ENCODE data around the gene SORL1-AS1.

Gene SORL1-AS1

DNA sequence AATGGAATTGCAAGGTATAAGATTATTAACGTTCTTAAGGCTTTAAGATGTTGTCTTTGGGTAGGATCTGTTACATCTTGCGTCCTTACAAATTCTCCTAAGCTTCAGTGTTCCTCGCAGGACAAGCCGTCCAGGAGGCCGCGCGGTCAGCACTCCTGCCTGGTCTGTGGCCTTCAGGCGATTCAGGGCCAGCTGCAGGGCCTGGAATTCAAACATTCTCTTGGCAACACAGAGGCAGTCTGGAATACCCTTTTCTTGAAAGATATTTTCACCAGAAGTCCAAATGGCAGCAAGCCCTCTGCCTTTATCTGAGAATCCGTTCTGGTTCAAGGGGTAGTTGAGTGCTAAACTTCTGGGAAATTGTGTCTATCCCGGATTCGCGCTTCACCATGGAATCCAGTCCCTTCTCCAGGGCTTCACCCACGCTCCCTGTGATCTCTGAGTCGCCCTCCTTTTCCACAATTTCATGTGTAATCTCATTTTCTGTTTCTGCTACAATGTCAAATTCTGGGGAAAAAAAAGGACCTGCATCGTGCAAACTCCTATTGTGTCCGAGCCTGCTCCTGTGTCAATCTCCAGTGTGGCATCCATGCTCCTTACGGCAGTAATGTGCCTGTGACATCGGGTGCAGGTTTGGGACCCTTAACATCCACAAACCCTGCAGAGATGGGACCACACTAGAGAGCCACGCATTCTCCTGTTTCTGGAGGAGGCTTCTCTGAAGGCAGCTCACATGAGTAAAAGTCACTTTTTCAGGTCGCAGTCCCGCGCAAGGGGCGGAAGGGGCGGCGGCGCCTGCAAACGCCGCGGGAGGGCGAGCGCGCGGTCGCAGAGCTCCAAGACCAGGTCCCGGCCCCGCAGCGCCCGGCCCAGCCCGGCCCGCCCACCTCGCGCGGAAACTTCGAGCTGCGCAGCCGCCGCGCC, 26.0 kb downstream of the SORL1-AS1 start:
- no peaks in the 10 kb centered on the region for H4K20me1 ChIP-seq (ENCODE audit: insufficient read depth, low read length)
- H2AK9ac ChIP-seq (replicated peaks; ENCODE audit: low read depth, low read length, poor library complexity), result peak overlapping the region; percentile 1
- H2BK20ac ChIP-seq (ENCODE audit: low read depth, low read length), result no peak overlapping the region
- no peak overlapping the region for H3K18ac ChIP-seq (ENCODE audit: low read depth, low read length)
- peak overlapping the region; percentile 73; the same call in 1 of the 2 replicates for H3K4me2 ChIP-seq (ENCODE audit: low read depth, low read length)
- H3K9ac ChIP-seq (ENCODE audit: low read depth, low read length), result no peak overlapping the region; the same call in 1 of the 2 replicates
- ATAC-seq (ENCODE audit: low read depth) (peak; percentile 87), DNase-seq (no peak)
- dilution Hi-C loops (cut with HindIII; ENCODE audit: low sequenced_read_pairs, unreplicated experiment) (no loop called here), intact Hi-C loops (cut with micrococcal nuclease) (no loop called here), in situ Hi-C loops (cut with MboI; ENCODE audit: low sequenced_read_pairs) (no loop called here)
- H4K91ac ChIP-seq (ENCODE audit: insufficient read depth, low read depth, low read length), result no peak overlapping the region
- H3K79me1 ChIP-seq (ENCODE audit: low read depth in 1 of 2, low read length in 2 of 2), result no peaks in the 10 kb centered on the region
- H2AK5ac ChIP-seq (ENCODE audit: low read depth, low read length), result no peak overlapping the region
- H3K4me1 ChIP-seq (ENCODE audit: control insufficient read depth, insufficient read depth, low read length), result no peaks in the 10 kb centered on the region; the same call in 1 of the 2 replicates
- H3K23ac ChIP-seq (ENCODE audit: low read depth, low read length), result no peak overlapping the region
- no peak overlapping the region for H2BK15ac ChIP-seq (ENCODE audit: low read depth, low read length)
- POLR2A ChIA-PET (ENCODE audit: unreplicated experiment), result interaction anchor here (0.6 kb wide), 1 partner anchor 1230 kb away, joined by 14 read pairs; no protein-coding TSS in a partner anchor
- no peak overlapping the region for H2BK5ac ChIP-seq (ENCODE audit: low read depth, low read length, poor library complexity, severe bottlenecking)
- WGBS, 2 experiments (ENCODE audit: extremely low coverage in 2 of 2, insufficient read length in 1 of 2), result 87% methylated on average over 4 of the region's 48 CpGs; no CpG with 5 or more reads in 1 of the 2 experiments
- TF ChIP-seq NFE2L2 (IDR thresholded peaks at IDR 0.05; ENCODE audit: low read depth, low read length), result no peak
- no peak for TF ChIP-seq RAD21 (IDR thresholded peaks at IDR 0.05; ENCODE audit: low read length)
- H3K27me3 ChIP-seq (ENCODE audit: control insufficient read depth, insufficient read depth, low read length), result peaks cover 36% of the 10 kb centered on the region
- H3K9me3 ChIP-seq (ENCODE audit: control insufficient read depth, insufficient read depth, low read length), result no peaks in the 10 kb centered on the region; the same call in 1 of the 2 replicates
- H3K56ac ChIP-seq (ENCODE audit: extremely low read depth, insufficient read depth, low read length), result no peak overlapping the region
- H3K27ac ChIP-seq (ENCODE audit: insufficient read depth, low read length), result no peak overlapping the region
- H4K5ac ChIP-seq (ENCODE audit: low read depth, low read length), result no peak overlapping the region
- no peak overlapping the region for H2BK120ac ChIP-seq (ENCODE audit: low read depth, low read length)
- CTCF ChIA-PET, result no interaction called here
- H3K9me1 ChIP-seq (ENCODE audit: insufficient read depth, low read length), result no peaks in the 10 kb centered on the region
- H2AFZ ChIP-seq (replicated peaks; ENCODE audit: low read length, poor library complexity), result peak overlapping the region; percentile 46
- no peak overlapping the region; the same call in 1 of the 2 replicates for H3K4me3 ChIP-seq (ENCODE audit: insufficient read depth, low read depth, low read length)
- H3K4ac ChIP-seq (ENCODE audit: low read depth, low read length), result no peak overlapping the region
- H3K36me3 ChIP-seq (ENCODE audit: control insufficient read depth, insufficient read depth, low read length), result no peaks in the 10 kb centered on the region
- BruUV-seq (replicated peaks), result no TSS peak
- H4K8ac ChIP-seq (ENCODE audit: low read depth in 2 of 2, low read length in 2 of 2), result no peak overlapping the region
- H3K14ac ChIP-seq (replicated peaks; ENCODE audit: low read depth, low read length), result no peak overlapping the region

Data from IMR-90 (cell line).